ENCODE results near the gene HIP1.

The HIP1 gene

GRCh38 chr7:75660566-75661215, 78.0 kb downstream of the HIP1 start:
- H3K9me2 ChIP-seq (replicated peaks; ENCODE audit: control insufficient read depth, low read length): no peaks in the 10 kb centered on the region
- no peak overlapping the region for H3K4me2 ChIP-seq (ENCODE audit: low read length)
- H3K4me1 ChIP-seq (ENCODE audit: control insufficient read depth, low read length): peaks cover 22% of the 10 kb centered on the region
- no peak overlapping the region for H3K4me3 ChIP-seq (ENCODE audit: low read length)
- H3K9me3 ChIP-seq (ENCODE audit: control insufficient read depth, insufficient read depth, low read length): no peaks in the 10 kb centered on the region
- peaks cover 4% of the 10 kb centered on the region for H3K27me3 ChIP-seq (ENCODE audit: control insufficient read depth, low read length)
- no peaks in the 10 kb centered on the region for H3F3A ChIP-seq (ENCODE audit: control insufficient read depth, insufficient read depth)
- H3K36me3 ChIP-seq (ENCODE audit: control insufficient read depth, low read length): no peaks in the 10 kb centered on the region
- H3K27ac ChIP-seq (ENCODE audit: low read depth, low read length): no peak overlapping the region
- no peaks in the 10 kb centered on the region for H4K20me1 ChIP-seq (ENCODE audit: control insufficient read depth, insufficient read depth, low read depth, low read length)
- no peak for TF ChIP-seq EZH2phosphoT487 (IDR thresholded peaks at IDR 0.05; ENCODE audit: borderline replicate concordance, low read length)
- TF ChIP-seq CTCF (IDR thresholded peaks at IDR 0.05; ENCODE audit: low read depth, low read length, poor library complexity, severe bottlenecking): no peak
- H3K79me2 ChIP-seq (ENCODE audit: control insufficient read depth, low read length): no peaks in the 10 kb centered on the region

GRCh38 chr7:75658802-75659201, 79.9 kb downstream of the HIP1 start:
- H3K4me3 ChIP-seq (ENCODE audit: low read length): no peak overlapping the region
- H3K36me3 ChIP-seq (ENCODE audit: control insufficient read depth, low read length): no peaks in the 10 kb centered on the region
- H3K79me2 ChIP-seq (ENCODE audit: control insufficient read depth, low read length): no peaks in the 10 kb centered on the region
- H3K27ac ChIP-seq (ENCODE audit: low read depth, low read length): no peak overlapping the region
- no peak overlapping the region for H3K4me2 ChIP-seq (ENCODE audit: low read length)
- no peaks in the 10 kb centered on the region for H4K20me1 ChIP-seq (ENCODE audit: control insufficient read depth, insufficient read depth, low read depth, low read length)
- no peaks in the 10 kb centered on the region for H3F3A ChIP-seq (ENCODE audit: control insufficient read depth, insufficient read depth)
- peaks cover 4% of the 10 kb centered on the region for H3K27me3 ChIP-seq (ENCODE audit: control insufficient read depth, low read length)
- no peaks in the 10 kb centered on the region for H3K9me2 ChIP-seq (replicated peaks; ENCODE audit: control insufficient read depth, low read length)
- H3K9me3 ChIP-seq (ENCODE audit: control insufficient read depth, insufficient read depth, low read length): no peaks in the 10 kb centered on the region
- peaks cover 22% of the 10 kb centered on the region for H3K4me1 ChIP-seq (ENCODE audit: control insufficient read depth, low read length)
- TF ChIP-seq EZH2phosphoT487 (IDR thresholded peaks at IDR 0.05; ENCODE audit: borderline replicate concordance, low read length) (no peak), CTCF (IDR thresholded peaks at IDR 0.05; ENCODE audit: low read depth, low read length, poor library complexity, severe bottlenecking) (no peak)

- Histone ChIP-seq H3F3A (ENCODE audit: control insufficient read depth, insufficient read depth) (no peaks in the 10 kb centered on the region), H3K4me3 (ENCODE audit: low read length) (no peak overlapping the region), H3K79me2 (ENCODE audit: control insufficient read depth, low read length) (no peaks in the 10 kb centered on the region), H3K27me3 (ENCODE audit: control insufficient read depth, low read length) (peaks cover 2% of the 10 kb centered on the region), H3K27ac (ENCODE audit: low read depth, low read length) (no peak overlapping the region), H3K9me2 (replicated peaks; ENCODE audit: control insufficient read depth, low read length) (no peaks in the 10 kb centered on the region), H4K20me1 (ENCODE audit: control insufficient read depth, insufficient read depth, low read depth, low read length) (no peaks in the 10 kb centered on the region), H3K36me3 (ENCODE audit: control insufficient read depth, low read length) (no peaks in the 10 kb centered on the region), H3K9me3 (ENCODE audit: control insufficient read depth, insufficient read depth, low read length) (no peaks in the 10 kb centered on the region), H3K4me1 (ENCODE audit: control insufficient read depth, low read length) (peaks cover 19% of the 10 kb centered on the region), H3K4me2 (ENCODE audit: low read length) (no peak overlapping the region)
- TF ChIP-seq CTCF (IDR thresholded peaks at IDR 0.05; ENCODE audit: low read depth, low read length, poor library complexity, severe bottlenecking) (no peak), EZH2phosphoT487 (IDR thresholded peaks at IDR 0.05; ENCODE audit: borderline replicate concordance, low read length) (no peak)
Observed at GRCh38 chr7:75658369-75658768, 80.4 kb downstream of the HIP1 start.
